HG03378 (cell line): ENCODE results near the gene TP53AIP1.

Experiments
- ATAC-seq: cut with Tn5 transposase; IDR thresholded peaks from one replicate; pipeline ENCODE4 v1.9.1; 2021; ENCODE audit warnings: mild to moderate bottlenecking, moderate library complexity; ENCODE audit not compliant: unreplicated experiment

Gene TP53AIP1

GRCh38 chr11:128946648-128947047 is 4.0 kb upstream of the TP53AIP1 start:
- no peak for ATAC-seq

- no peak for ATAC-seq
Measured at GRCh38 chr11:128943428-128943976, 831 bp upstream of the TP53AIP1 start.

GRCh38 chr11:128942272-128942612 is 429 bp downstream of the TP53AIP1 start:
- no peak for ATAC-seq

- ATAC-seq: no peak
Measured at GRCh38 chr11:128941573-128942271, 949 bp downstream of the TP53AIP1 start.

- ATAC-seq: no peak
Measured at GRCh38 chr11:128941110-128941509, 1.6 kb downstream of the TP53AIP1 start.

- no peak for ATAC-seq
Measured at GRCh38 chr11:128940603-128941002, 2.1 kb downstream of the TP53AIP1 start.

- no peak for ATAC-seq
Measured at GRCh38 chr11:128940156-128940555, 2.5 kb downstream of the TP53AIP1 start.

- ATAC-seq: no peak
Measured at GRCh38 chr11:128939591-128939990, 3.1 kb downstream of the TP53AIP1 start.

GRCh38 chr11:128938156-128938885 is 4.3 kb downstream of the TP53AIP1 start:
- ATAC-seq: no peak

GRCh38 chr11:128937480-128937879 is 5.2 kb downstream of the TP53AIP1 start:
- ATAC-seq: no peak

- ATAC-seq: no peak
Measured at GRCh38 chr11:128936606-128937251, 5.9 kb downstream of the TP53AIP1 start.

GRCh38 chr11:128934926-128935325 is 7.7 kb downstream of the TP53AIP1 start:
- no peak for ATAC-seq

- ATAC-seq: no peak
Measured at GRCh38 chr11:128934351-128934750, 8.3 kb downstream of the TP53AIP1 start.

GRCh38 chr11:128933481-128934178 is 9.0 kb downstream of the TP53AIP1 start:
- ATAC-seq: no peak

GRCh38 chr11:128931668-128932067 is 11.0 kb downstream of the TP53AIP1 start:
- ATAC-seq: no peak

GRCh38 chr11:128931066-128931465 is 11.6 kb downstream of the TP53AIP1 start:
- no peak for ATAC-seq

- ATAC-seq: no peak
Measured at GRCh38 chr11:128929991-128930390, 12.7 kb downstream of the TP53AIP1 start.

GRCh38 chr11:128929468-128929867 is 13.2 kb downstream of the TP53AIP1 start:
- no peak for ATAC-seq

GRCh38 chr11:128928400-128928799 is 14.3 kb downstream of the TP53AIP1 start:
- ATAC-seq: peak; percentile 99

GRCh38 chr11:128927683-128928336 is 14.9 kb downstream of the TP53AIP1 start:
- no peak for ATAC-seq

- no peak for ATAC-seq
Measured at GRCh38 chr11:128927108-128927461, 15.6 kb downstream of the TP53AIP1 start.
